Suppressor macrophage (primary cell): ENCODE measurements around the gene SUGCT.
A peak's percentile ranks its signal among the peaks of the same experiment; 100 is the strongest.

Experiments used
- DNase-seq, 4 experiments: peaks; one replicate each; pipeline ENCODE4 v3.0.0-alpha.2; 2020 to 2022

The SUGCT gene

DNA sequence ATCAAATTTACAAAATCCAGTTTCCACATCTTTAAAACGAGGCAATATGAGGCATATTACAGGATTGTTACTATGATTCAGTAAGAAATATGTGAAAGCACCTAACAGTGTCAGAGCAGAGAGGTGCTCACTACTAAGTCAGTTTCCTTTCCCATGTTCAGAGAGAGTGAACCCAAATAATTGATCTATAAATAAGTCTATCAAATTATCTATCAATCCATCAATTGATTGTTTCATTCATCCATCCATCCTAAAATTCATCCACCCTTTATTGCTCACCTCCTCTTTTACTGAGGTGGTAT, 340.8 kb downstream of the SUGCT start:
- no peak for DNase-seq

DNA sequence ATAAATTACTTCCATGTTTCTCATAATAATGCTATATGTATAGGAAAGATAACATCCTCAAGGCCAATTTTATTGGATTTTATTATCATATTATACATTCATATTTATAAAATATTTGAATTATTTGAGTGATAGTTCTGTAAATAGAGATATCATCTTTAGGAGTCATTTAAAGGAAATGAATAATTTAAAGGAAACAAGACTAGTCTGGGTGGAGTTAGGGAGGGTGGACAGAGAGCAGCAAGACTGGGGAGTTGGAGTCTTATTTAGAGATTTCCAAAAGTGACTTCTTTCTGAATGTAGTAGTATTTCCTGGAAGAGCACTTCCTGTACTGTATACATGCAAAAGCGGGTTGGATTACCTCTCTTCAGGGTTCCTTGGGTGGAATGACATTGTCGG, 342.3 kb downstream of the SUGCT start:
- DNase-seq, result no peak

DNA sequence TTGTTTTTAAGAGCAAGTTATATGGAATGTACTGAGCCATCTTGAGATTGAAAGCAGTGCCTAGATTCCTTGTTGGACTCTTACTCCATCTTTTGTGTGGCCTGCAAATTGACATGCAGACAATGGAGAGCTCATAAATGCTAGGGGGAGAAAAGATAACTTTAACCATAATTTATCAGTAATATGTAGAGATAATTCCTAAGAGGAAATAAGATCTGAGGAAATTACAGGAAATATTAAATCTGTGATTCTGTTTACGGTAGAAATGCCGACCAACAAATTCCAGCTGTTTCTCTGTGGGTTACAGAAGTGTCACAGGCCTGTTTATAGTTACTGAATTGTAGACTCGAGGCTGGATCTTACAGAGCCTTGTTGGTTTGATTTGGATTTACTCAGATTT, 348.0 kb downstream of the SUGCT start:
- no peak for DNase-seq

DNA sequence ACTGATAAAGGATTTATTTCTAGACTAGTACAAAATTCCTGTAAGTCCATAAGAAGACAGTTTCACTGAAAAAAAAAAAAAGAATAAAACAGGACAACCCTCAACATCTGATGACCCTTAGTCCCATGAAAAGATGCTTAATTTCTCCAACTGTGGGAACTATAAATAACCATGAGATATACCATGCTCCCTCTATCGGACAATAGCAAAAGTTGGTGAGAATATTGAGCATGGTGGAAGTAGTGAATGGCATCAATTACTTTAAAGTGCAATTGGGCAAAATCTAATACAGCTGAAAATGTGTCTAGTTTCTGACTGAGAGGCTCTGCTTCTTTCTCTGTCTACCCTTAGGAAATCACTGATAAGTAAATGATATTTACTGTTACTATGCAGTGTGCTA, 348.8 kb downstream of the SUGCT start:
- DNase-seq, result no peak

DNA sequence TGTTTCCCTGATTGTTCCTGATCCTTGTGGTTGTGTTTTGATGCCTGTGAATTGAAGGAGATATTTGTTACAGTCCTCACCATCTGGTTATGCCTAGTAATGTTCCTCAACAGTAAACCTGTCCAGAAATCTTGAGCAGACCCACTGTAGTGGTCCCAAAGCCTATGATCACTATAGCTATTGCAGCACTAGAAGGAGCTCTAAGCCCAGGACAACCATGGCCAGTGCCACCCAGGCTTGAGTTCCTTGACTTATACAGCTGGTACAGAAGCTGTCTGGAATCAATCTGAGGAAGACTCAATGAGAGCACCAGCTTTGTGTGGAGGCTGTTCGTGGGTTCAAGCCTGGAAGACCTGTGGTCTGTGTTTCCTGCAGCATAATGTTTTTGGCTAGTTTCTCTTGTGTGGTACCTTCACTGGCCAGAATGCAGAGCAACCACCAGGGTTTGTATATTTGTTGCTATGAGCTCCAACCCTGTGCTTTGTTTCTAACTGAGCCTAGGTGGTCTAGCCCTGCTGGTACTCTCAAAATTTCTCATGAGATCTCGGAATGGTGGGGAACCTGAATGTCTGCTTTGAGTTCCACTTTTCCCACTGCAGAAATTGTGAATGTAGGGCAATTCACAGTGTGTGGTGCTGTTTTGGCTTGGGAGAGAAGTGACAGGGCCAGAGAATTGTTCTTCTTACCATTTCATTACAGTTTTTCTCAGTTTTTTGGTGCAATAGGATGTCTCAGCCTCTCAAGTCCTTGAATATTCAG, 355.2 kb downstream of the SUGCT start:
- no peak for DNase-seq

DNA sequence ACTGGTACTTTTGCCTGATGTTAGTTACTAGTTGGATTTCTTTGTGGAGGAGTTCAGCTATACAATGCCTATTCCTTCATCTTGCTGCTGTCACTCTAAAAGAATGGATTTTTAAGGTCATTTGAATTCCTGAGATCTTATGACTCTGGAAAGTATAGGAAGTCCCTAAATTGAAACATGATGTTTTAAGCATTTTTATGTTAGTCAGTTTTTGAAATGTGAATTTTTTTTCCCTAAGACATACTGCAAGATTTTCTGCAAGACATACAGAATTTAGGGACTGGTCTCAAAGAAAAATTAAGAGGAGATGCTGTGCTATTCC, 355.8 kb downstream of the SUGCT start:
- no peak for DNase-seq

DNA sequence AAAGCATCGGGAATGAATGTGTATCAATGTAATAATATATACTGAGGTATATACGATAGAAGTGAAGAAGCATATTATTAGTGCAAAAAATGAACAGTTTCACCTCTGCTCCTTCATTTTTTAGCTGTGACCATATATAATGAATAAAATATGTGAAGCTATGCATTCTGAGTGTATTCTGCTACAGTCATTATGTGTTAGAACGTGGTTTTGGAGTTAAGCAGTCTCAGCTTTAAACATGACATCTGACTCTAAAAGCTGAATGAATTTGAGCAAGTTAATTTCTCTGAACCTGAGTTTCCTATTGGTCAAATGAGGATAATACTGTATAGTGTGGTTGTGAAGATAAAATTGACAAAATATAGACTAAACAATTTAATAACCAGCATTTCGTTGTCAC, 358.1 kb downstream of the SUGCT start:
- no peak for DNase-seq

DNA sequence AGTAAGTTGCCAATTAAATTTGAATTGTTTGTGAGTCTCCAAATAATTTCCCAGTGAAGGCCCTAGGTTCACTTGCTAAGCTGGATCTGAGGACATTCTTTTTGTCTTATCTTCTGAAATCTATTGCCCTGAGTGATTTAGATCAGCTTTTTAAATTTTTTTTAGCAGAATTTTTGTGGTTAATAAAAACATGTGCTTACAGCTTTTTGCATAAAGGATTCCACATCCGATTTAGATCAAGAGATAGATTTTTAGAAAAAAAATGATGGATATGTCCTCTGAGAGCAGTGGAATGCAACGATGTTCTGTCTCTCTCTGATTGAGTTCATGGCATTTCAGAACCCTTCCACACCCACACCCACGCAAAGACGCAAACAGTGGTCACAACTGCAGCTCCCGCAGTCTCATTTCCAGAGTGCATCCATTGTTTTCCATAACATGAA, 358.8 kb downstream of the SUGCT start:
- DNase-seq, result no peak

DNA sequence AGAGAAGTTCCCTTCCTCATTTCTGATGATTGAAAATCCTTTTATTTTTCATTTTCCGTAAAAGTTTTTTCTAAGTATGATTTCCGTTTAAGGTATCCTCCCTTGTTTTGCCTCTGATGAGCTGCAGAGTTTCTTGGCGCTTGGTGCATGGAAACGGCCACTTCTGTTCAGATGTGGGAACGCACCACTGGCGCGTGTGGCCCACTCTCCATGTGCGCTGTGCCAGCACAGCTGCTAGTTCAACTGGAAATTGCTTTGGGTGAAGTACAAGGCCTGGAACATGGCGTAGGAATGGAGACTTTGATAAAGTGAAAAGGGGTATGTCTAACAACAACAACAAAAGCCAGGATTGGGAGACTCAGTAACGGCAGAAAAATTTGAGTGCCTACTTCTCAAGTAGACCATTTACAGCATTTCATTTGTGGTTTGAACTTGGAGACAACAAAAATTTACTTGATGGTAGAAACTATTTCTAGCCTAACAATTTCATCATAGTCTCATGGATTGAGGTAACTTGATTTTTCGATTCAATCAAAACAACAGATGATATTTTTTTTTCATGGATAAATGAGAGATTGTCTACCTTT, 364.2 kb downstream of the SUGCT start:
- no peak for DNase-seq

DNA sequence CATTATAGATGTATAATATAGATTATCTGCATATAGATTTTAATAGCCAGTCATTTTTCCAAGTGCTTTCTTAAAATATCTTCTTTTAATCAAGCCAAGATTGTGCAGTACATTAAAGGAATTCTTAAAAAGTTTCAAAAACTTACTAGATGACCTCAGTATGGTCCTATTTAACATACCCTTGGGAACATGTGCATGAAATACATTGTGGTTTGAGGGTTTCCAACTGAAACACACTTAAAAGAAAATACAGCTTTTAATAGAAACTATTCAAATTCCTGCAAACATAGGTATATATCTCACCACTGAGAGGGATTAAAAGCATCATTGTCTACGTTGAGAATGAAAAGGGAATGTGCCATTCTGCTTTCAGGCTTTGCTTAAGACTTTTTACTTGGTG, 364.9 kb downstream of the SUGCT start:
- DNase-seq, result no peak

DNA sequence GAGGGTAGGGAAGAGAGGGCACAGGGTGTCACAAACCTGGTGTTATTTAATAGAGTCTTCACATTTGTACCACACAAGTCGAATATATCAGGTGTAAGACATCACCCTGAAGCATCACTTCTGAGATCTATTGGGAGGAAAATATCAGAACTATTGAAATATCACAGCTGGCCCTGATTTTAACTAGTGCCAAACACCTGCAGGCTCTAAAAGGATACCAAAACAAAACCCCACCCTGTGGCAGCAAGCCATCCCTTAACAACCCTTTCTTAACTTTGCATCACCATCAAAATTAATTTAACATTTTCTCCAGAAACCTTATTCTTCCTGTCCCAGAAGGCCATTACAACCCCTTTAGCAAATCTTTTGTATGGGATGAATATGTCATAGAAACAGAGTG, 365.4 kb downstream of the SUGCT start:
- no peak for DNase-seq

DNA sequence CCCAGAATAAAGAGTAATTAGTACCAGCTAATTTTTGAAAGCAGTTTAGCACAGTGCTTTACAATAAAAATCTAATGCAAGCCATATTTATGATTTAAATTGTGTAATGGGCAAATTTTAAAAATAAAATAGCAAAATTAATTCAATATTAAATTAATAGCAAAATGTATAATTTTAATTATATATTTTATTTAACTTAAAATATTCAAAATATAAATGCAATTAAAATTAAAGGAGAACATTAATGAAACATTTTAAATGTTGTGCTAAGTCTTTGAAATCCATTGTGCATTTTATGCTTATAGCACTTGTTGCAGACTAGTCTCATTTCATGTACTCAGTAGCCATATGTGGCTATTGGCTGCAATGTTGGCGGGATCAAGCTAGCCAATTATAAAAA, 367.6 kb downstream of the SUGCT start:
- no peak for DNase-seq

DNA sequence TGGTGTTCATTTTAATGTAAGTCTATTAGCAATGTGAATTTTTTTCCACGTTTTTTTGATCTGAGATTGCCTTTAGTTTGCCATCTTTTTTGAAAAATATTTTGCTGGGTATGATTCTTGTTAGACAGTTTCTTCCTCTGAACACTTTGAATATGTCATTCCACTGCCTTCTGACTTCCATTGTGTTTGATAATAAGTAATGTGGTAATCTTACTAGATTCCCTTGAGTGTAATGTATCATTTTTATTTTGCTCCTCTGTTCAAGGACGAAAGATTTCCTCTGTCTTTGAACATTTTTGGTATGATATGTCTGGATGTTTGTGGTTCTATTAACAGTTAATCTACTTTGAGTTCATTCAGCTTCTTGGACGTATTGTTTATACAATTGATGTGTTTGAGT, 371.4 kb downstream of the SUGCT start:
- no peak for DNase-seq

DNA sequence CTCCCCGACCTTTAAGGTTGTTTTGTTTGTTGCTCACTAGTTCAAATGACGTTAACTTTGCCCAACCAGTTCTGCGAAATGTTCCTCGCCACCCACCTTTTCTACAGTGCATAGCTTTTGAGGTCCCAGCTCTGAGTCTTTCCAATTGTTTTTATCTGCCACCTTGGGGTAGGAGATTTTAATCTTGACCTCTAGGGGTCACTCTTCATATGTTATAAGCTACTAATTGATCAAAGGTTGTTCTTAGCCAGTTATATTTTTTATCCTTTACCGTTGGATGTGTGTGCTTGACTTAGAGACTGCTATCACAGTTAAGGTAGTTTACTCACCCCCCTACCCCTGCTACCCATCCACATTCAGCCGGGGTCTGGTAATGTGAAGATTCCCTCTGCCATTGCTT, 372.4 kb downstream of the SUGCT start:
- DNase-seq, result peak; percentile 34 to 80 (median 48)

DNA sequence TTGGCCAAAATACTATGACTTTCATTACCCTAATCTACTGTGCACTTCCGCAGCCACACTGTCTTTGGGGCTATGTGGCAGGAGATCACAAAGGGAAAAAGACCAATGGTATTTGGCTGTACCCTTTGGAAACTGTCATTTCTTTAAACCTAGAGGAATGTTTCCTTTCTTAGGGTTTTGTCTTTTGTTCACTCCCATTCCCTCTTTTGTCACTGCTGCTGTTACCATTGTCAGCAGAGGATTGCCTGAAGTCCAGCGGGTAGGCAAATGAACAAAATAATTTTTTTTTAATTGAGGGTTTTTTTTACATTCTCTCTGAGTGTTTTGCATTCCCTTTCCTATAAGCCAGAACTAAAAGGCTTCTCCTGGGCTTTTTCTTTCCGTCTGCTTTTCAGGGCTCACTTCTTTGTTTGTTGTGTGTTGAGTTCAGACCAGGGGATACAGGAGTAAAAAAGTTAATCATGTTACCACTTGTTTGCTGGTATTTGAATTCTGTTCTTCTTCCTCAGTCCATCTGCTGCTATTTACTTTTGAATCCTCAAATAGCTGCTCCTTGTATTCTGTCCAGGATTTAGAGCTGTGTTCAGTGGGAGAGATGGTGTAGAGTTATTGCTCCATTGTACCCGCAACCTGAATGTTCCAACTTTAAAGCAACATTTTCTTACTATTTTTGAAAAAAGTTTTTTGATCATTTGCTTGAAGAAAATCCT, 374.6 kb downstream of the SUGCT start:
- DNase-seq, result no peak

DNA sequence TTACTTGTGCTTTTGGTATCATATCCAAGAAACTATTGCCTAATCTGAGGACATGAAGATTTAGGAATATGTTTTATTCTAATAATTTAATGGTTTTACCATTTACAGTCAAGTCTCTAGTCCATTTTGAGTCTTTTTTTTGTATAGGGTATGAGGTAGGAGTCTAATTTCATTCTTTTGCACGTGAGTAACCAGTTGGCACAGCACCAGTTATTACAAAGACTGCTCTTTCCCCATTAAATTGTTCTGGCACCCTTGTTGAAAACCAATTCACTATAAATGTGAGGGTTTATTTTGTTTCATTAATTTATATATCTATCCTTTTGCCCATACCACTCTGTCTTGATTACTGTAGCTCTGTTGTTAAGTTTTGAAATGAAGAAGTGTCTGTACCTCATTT, 381.6 kb downstream of the SUGCT start:
- DNase-seq, result no peak

DNA sequence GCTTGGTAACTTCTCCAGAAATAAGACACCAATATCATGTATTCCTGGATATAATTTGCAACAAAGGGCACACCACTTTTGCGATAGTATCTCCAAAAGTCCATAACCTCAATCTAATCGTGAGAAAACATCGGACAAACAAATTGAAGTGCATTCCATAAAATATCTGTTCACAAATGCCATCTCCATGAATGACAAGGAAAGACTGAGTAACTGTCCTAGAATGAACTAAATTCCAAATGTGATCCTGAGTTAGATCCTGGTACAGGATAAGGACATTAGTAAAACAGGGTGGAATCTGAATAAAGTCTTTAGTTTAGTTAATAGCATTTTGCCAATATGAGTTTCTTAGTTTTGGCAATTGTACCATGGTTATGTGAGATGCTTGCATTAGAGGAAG, 384.2 kb downstream of the SUGCT start:
- DNase-seq, result no peak

DNA sequence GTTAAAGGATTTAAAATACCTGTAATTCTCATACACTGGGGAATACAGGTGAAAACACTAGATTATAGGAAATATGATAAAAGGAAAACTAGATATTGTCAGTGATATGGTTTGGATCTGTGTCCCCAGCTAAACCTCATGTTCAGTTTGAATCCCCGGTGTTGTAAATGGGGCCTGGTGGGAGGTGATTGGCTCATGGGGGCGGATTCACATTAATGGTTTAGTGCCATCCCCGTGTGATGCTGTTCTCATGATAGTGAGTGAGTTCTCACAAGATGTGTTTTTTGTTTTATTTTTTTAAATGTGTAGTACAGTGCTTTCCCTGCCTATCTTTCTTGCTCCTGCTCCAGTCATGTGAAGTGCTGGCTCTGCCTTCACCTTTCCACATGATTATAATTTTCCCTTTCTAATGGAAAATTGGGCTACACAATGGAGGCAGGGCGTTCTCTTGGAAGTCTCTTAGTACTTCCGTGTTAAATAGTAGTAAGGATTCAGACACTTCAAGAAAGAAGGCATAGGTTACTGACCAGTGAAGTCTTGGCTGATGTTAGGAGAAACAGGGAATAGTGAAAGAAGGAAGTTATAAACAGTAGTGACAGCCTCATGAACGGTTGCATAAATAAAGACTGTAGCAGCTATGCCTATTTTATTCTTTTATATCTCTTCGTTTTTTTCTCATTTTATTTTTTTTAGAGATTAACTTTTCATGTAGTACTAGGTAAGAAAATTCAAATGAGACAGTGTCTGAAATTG, 386.4 kb downstream of the SUGCT start:
- peak in 3 of 4 experiments; percentile 28 to 41 (median 34) for DNase-seq

DNA sequence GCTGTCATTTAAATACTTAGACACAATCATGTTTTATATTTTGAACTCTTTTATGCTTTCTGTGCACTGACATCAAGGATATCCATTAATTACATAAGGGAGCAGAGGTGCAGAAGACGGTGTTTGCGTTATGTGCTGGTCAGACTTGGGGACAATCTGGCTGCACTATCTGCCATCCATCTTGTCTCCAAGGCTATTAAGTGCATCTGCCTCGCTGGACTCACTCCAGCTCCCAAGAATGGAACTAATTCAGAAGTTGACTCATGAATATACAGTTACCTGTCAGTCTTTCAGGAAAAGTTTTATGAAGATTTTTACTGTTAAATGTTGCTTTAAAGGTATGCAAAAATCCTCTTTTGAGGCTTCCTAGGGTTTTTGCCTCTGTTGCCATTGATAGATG, 391.0 kb downstream of the SUGCT start:
- DNase-seq, result no peak

DNA sequence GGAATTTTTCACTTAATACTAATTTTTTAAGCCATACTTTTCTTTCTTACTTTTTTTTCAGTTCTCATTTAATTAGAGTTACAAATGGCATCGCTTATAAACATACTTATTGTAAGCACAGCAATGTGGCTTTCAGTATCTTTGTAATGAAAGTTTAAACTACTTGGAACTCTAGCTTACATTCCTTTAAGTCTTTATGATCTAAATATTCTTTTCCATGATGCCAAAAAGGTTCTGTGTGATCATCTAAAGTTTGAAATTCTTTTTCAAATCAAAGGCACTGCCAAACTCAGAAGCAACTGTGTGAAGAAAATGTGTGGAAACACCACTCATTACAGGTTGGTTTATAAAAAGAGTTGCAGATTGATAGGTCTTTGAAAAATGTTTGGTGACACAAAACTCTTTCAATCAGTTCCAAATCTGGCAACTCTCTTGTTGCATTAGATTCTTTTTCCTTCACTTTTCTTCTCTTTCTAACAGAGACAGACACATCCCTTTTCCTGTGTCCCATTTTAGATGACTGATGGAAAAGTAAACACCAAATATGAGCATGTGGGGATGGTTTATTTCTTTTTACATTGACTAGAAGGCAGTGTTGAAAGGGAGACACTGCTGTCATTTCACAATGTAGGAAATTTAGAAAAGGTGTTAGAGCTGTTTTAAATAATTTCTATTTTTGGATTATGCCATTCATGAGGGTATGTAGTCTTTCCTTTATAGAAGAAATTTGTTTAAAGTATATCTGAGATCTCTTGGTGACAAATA, 392.3 kb downstream of the SUGCT start:
- no peak for DNase-seq

DNA sequence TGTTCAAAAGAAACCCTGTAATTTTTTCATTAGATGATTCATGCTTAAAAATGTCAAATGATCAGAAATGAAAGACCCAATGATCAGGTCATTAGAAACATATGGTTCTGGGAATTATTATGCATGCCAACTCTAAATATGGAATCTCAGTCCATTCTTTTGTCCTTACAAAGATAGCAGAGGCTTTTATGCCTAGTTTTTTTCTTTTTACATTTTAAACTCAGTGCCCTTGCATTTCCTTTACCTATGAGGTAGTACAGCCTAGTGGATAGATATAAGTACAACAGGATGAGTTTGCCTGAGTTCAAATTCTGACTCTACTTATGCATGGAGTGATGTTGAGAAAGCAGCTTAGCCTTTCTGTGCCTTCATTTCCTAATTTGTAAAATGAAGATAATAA, 392.9 kb downstream of the SUGCT start:
- no peak for DNase-seq

DNA sequence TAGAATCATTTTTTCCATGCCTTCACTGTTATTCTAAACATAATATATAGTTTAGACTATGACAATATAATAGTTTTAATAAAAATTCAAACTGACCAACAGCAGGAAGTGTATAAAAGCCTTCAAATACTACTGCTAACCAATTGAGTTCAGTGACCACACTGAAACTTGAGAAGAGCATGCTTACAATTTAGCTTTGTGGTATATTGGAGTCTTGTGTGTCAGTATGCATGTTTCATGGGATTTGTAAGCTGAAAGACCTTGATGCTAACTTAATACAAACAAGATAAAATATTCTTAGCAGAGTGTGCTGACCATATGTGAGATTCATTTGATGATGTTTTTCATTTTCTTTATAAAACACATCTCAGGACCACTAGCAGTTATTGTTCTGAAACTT, 395.5 kb downstream of the SUGCT start:
- no peak for DNase-seq

DNA sequence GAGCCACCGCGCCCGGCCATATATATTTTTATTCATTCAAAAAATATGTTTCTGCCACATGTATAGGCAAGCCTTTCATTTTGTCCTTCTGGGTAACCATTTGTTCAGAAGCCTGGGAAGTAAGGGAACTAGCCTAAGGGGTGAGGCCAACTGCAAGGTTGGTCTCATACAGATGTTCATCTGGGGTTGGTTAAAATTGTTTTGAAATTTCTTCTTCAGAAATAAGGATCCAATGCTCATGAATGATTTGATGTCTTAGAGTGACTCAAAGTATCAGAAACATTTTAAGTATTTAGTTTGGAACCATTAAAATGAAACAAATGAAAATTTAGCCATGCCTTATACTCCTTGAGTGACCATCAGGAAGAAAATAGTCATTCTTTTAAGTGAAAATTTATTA, 397.2 kb downstream of the SUGCT start:
- DNase-seq, result no peak
